Upper lobe of left lung (tissue), 6 donors: ENCODE results near the gene MAGI3. TPM values are rescaled to one million over a fixed set of nuclear protein-coding genes. Genes with fewer than 3 reads are reported as not detected.

Experiments used
- ATAC-seq, 2 donors: fragments of 200-7000 bp; cut with Tn5 transposase; one replicate each; pipeline ENCODE4 v1.9.1; 2022; ENCODE audit warnings: mild to moderate bottlenecking in 2 of 2, moderate library complexity in 2 of 2; ENCODE audit not compliant: low FRiP score in 2 of 2
- DNase-seq, 2 donors: peaks; one replicate each; pipeline ENCODE4 v3.0.0-alpha.2; 2019 to 2020
- H3K27ac ChIP-seq, 4 donors: fragments of 200-600 bp; sonication (generic); one replicate each; pipeline ENCODE4 v1.5.1; 2016 to 2019
- H3K27me3 ChIP-seq, 4 donors: fragments of 200-600 bp; sonication (generic); one replicate each; pipeline ENCODE4 v1.5.1; 2017 to 2019
- H3K36me3 ChIP-seq, 4 donors: fragments of 200-600 bp; sonication (generic); one replicate each; pipeline ENCODE4 v1.5.1; 2016 to 2019
- H3K4me1 ChIP-seq, 4 donors: fragments of 200-600 bp; sonication (generic); one replicate each; pipeline ENCODE4 v1.5.1; 2018 to 2019
- H3K4me3 ChIP-seq, 4 donors: fragments of 200-600 bp; sonication (generic); one replicate each; pipeline ENCODE4 v1.5.1; 2017 to 2019; ENCODE audit warnings: mild to moderate bottlenecking in 2 of 4, moderate library complexity in 1 of 4
- H3K9me3 ChIP-seq, 4 donors: fragments of 200-600 bp; sonication (generic); one replicate each; pipeline ENCODE4 v1.5.1; 2018 to 2019
- CTCF ChIP-seq, 6 experiments: fragments of 450-650 bp in 4 of 6; fragments of 200-600 bp in 2 of 6; sonication (generic) in 2 of 6; IDR thresholded peaks; one replicate each; pipeline ENCODE4 v1.5.1; 2016 to 2019; ENCODE audit warnings: antibody characterized with exemption in 6 of 6
- EP300 ChIP-seq, 4 donors: sonication (generic); formaldehyde crosslinking; IDR thresholded peaks; one replicate each; pipeline ENCODE4 v1.5.1; 2017; ENCODE audit warnings: antibody characterized with exemption in 4 of 4, control low read depth in 2 of 4
- POLR2A ChIP-seq, 4 donors: fragments of 450-650 bp; IDR thresholded peaks; one replicate each; pipeline ENCODE4 v1.5.1; 2016 to 2017; ENCODE audit warnings: antibody characterized with exemption in 4 of 4, mild to moderate bottlenecking in 2 of 4
- POLR2AphosphoS5 ChIP-seq, 2 donors: sonication (generic); formaldehyde crosslinking; IDR thresholded peaks; one replicate each; pipeline ENCODE4 v1.5.1; 2017; ENCODE audit warnings: antibody characterized with exemption in 2 of 2
- WGBS, 2 donors: methylation state at CpG; one replicate each; pipeline ENCODE4 v1.1.5; 2017 to 2018; 5-methylcytosine and 5-hydroxymethylcytosine counted together
- total RNA-seq, 6 donors: library from RNA; depleted of rRNA in 4 of 6; stranded (reverse); fragments of >200 nt in 4 of 6; gene quantifications; one replicate each; pipeline versions ENCODE4 v1.1.0 to v1.2.1, GENCODE V29; 2016 to 2021
- donor health status: DM: no; HTN: no; CAD: no; lungs with moderate emphysema.
- donor health status: DM: no; HTN: yes; CAD: no; lungs with severe emphysema.

MAGI3 gene
- total RNA-seq, 6 donors from 2014 or later, result 43.3 to 181 (median 89.8) TPM

- H3K27me3 ChIP-seq, result no peaks in the 10 kb centered on the region
- WGBS, 2 donors, result 56 to 59% methylated on average over 6 of the region's 6 CpGs
- peaks cover 0 to 16% (median 3%) of the 10 kb centered on the region in 4 donors for H3K36me3 ChIP-seq
- H3K27ac ChIP-seq, result no peak overlapping the region
- TF ChIP-seq POLR2AphosphoS5 (IDR thresholded peaks at IDR 0.05), result no peak
- no peak for TF ChIP-seq EP300 (IDR thresholded peaks at IDR 0.05)
- no peak for TF ChIP-seq POLR2A (IDR thresholded peaks at IDR 0.05)
- no peak for TF ChIP-seq CTCF (IDR thresholded peaks at IDR 0.05)
- H3K4me1 ChIP-seq, result peaks cover 0 to 3% (median 0%) of the 10 kb centered on the region in 4 donors
- H3K4me3 ChIP-seq, result no peak overlapping the region
- peak; percentile 28 to 43 for DNase-seq
- ATAC-seq, result peak; percentile 59 to 92
- no peaks in the 10 kb centered on the region for H3K9me3 ChIP-seq
Observed at GRCh38 chr1:113684153-113684541, 293.8 kb downstream of the MAGI3 start.

GRCh38 chr1:113686891-113687618, 296.7 kb downstream of the MAGI3 start:
- 86% methylated on average over 3 of the region's 3 CpGs for WGBS, 2 donors
- no peak overlapping the region for H3K4me3 ChIP-seq
- ATAC-seq (no peak), DNase-seq (no peak)
- no peak for TF ChIP-seq EP300 (IDR thresholded peaks at IDR 0.05)
- TF ChIP-seq POLR2AphosphoS5 (IDR thresholded peaks at IDR 0.05), result no peak
- TF ChIP-seq POLR2A (IDR thresholded peaks at IDR 0.05), result no peak
- no peak for TF ChIP-seq CTCF (IDR thresholded peaks at IDR 0.05)
- H3K9me3 ChIP-seq, result no peaks in the 10 kb centered on the region
- no peak overlapping the region for H3K27ac ChIP-seq
- peaks cover 0 to 3% (median 0%) of the 10 kb centered on the region in 4 donors for H3K4me1 ChIP-seq
- H3K36me3 ChIP-seq, result peaks cover 0 to 25% (median 3%) of the 10 kb centered on the region in 4 donors
- no peaks in the 10 kb centered on the region for H3K27me3 ChIP-seq

- ATAC-seq, result no peak
- TF ChIP-seq EP300 (IDR thresholded peaks at IDR 0.05), result no peak
- no peak for TF ChIP-seq CTCF (IDR thresholded peaks at IDR 0.05)
- no peak for TF ChIP-seq POLR2AphosphoS5 (IDR thresholded peaks at IDR 0.05)
- no peak for TF ChIP-seq POLR2A (IDR thresholded peaks at IDR 0.05)
- peaks cover 0 to 13% (median 0%) of the 10 kb centered on the region in 4 donors for H3K36me3 ChIP-seq
- 88 to 92% methylated on average over 2 of the region's 2 CpGs for WGBS, 2 donors
- no peak for DNase-seq
- H3K9me3 ChIP-seq, result peaks cover 3 to 23% (median 14%) of the 10 kb centered on the region in 4 donors
- H3K4me3 ChIP-seq, result no peak overlapping the region
- no peaks in the 10 kb centered on the region for H3K27me3 ChIP-seq
- no peak overlapping the region for H3K27ac ChIP-seq
- H3K4me1 ChIP-seq, result no peaks in the 10 kb centered on the region
Observed at GRCh38 chr1:113691184-113691583, 300.9 kb downstream of the MAGI3 start.

- no peak overlapping the region for H3K27ac ChIP-seq
- DNase-seq (no peak), ATAC-seq (no peak)
- H3K9me3 ChIP-seq, result peaks cover 3 to 23% (median 14%) of the 10 kb centered on the region in 4 donors
- no peak for TF ChIP-seq EP300 (IDR thresholded peaks at IDR 0.05)
- no peak for TF ChIP-seq POLR2A (IDR thresholded peaks at IDR 0.05)
- no peak for TF ChIP-seq CTCF (IDR thresholded peaks at IDR 0.05)
- TF ChIP-seq POLR2AphosphoS5 (IDR thresholded peaks at IDR 0.05), result no peak
- no peak overlapping the region for H3K4me3 ChIP-seq
- H3K36me3 ChIP-seq, result peaks cover 0 to 15% (median under 1%) of the 10 kb centered on the region in 4 donors
- no peaks in the 10 kb centered on the region for H3K4me1 ChIP-seq
- no peaks in the 10 kb centered on the region for H3K27me3 ChIP-seq
- WGBS, 2 donors, result 37 to 79% methylated on average over 2 of the region's 2 CpGs
Observed at GRCh38 chr1:113692342-113692741, 302.0 kb downstream of the MAGI3 start.
